GM18873 (cell line): ENCODE data around the gene ENGASE.

Experiments used
- ATAC-seq: cut with Tn5 transposase; IDR thresholded peaks from one replicate; pipeline ENCODE4 v1.9.1; 2021; ENCODE audit warnings: mild to moderate bottlenecking, moderate library complexity, moderate number of reproducible peaks; ENCODE audit not compliant: unreplicated experiment, low FRiP score

ENGASE gene

GRCh38 chr17:79079421-79080200 is 5.0 kb downstream of the ENGASE start:
- ATAC-seq, result no peak

GRCh38 chr17:79080349-79080748 is 5.7 kb downstream of the ENGASE start:
- no peak for ATAC-seq

GRCh38 chr17:79080761-79081290 is 6.2 kb downstream of the ENGASE start:
- no peak for ATAC-seq

GRCh38 chr17:79081571-79082276 is 7.1 kb downstream of the ENGASE start:
- no peak for ATAC-seq

GRCh38 chr17:79082311-79083190 is 7.9 kb downstream of the ENGASE start:
- ATAC-seq, result no peak

- no peak for ATAC-seq
Measured at GRCh38 chr17:79083191-79083971, 8.8 kb downstream of the ENGASE start.

- no peak for ATAC-seq
Measured at GRCh38 chr17:79084291-79085153, 9.9 kb downstream of the ENGASE start.

- no peak for ATAC-seq
Measured at GRCh38 chr17:79085154-79085920, 10.7 kb downstream of the ENGASE start.

GRCh38 chr17:79085921-79086551 is 11.4 kb downstream of the ENGASE start:
- no peak for ATAC-seq

GRCh38 chr17:79086609-79087427 is 12.2 kb downstream of the ENGASE start:
- no peak for ATAC-seq

- ATAC-seq, result no peak
Measured at GRCh38 chr17:79087428-79088143, 13.0 kb downstream of the ENGASE start.

GRCh38 chr17:79088247-79088996 is 13.8 kb downstream of the ENGASE start:
- no peak for ATAC-seq

GRCh38 chr17:79088997-79089328 is 14.3 kb downstream of the ENGASE start:
- no peak for ATAC-seq

- no peak for ATAC-seq
Measured at GRCh38 chr17:79089720-79090442, 15.3 kb downstream of the ENGASE start.
